Natural killer cell (primary cell): ENCODE results near the gene DHX36. TPM values are rescaled to one million over a fixed set of nuclear protein-coding genes. Genes with fewer than 3 reads are reported as not detected.

Source experiments
- ATAC-seq, 3 donors: fragments of 150-1000 bp in 2 of 3; fragments of 200-7000 bp in 1 of 3; cut with Tn5 transposase; 1 replicate in 1 of 3; 2 replicates in 2 of 3; pipeline ENCODE4 v1.10.0; 2021; ENCODE audit warnings: mild to moderate bottlenecking in 2 of 3, moderate library complexity in 2 of 3
- DNase-seq, 2 donors: peaks; one replicate each; pipeline versions ENCODE4 v3.0.0 to v3.0.0-alpha.2; 2013 to 2021; ENCODE audit warnings: mixed read lengths in 1 of 2
- H3K27ac ChIP-seq: one replicate; pipeline ENCODE4 v1.5.1; 2013; ENCODE audit warnings: mild to moderate bottlenecking, low read length
- H3K27me3 ChIP-seq: one replicate; pipeline ENCODE4 v1.6.1; 2013; ENCODE audit warnings: low read length; ENCODE audit not compliant: control insufficient read depth, insufficient read depth
- H3K36me3 ChIP-seq: one replicate; pipeline ENCODE4 v1.6.1; 2013; ENCODE audit warnings: low read length; ENCODE audit not compliant: control insufficient read depth, insufficient read depth
- H3K4me1 ChIP-seq: one replicate; pipeline ENCODE4 v1.6.1; 2013; ENCODE audit warnings: low read length; ENCODE audit not compliant: control insufficient read depth, insufficient read depth
- H3K4me3 ChIP-seq: one replicate; pipeline ENCODE4 v1.5.1; 2013; ENCODE audit warnings: low read length
- H3K9me3 ChIP-seq: one replicate; pipeline ENCODE4 v1.6.1; 2013; ENCODE audit warnings: low read length; ENCODE audit not compliant: control insufficient read depth, insufficient read depth
- H3K27ac Mint-ChIP-seq, 2 donors: one replicate each; pipeline ENCODE4 v1.8.0; 2022; ENCODE audit warnings: mild to moderate bottlenecking in 2 of 2, mixed read lengths in 2 of 2, moderate library complexity in 1 of 2
- H3K27me3 Mint-ChIP-seq, 2 donors: one replicate each; pipeline ENCODE4 v1.8.0; 2022; ENCODE audit warnings: low read depth in 2 of 2, mixed read lengths in 2 of 2
- H3K36me3 Mint-ChIP-seq: one replicate; pipeline ENCODE4 v1.8.0; 2022; ENCODE audit warnings: mixed read lengths
- H3K4me1 Mint-ChIP-seq, 2 donors: one replicate each; pipeline ENCODE4 v1.8.0; 2022; ENCODE audit warnings: mixed read lengths in 2 of 2
- H3K4me3 Mint-ChIP-seq: one replicate; pipeline ENCODE4 v1.8.0; 2022; ENCODE audit warnings: mild to moderate bottlenecking, moderate library complexity, mixed read lengths
- H3K9me3 Mint-ChIP-seq, 2 donors: one replicate each; pipeline ENCODE4 v1.8.0; 2022; ENCODE audit warnings: mixed read lengths in 2 of 2
- CTCF ChIP-seq: fragments of 200-600 bp; IDR thresholded peaks from one replicate; pipeline ENCODE4 v1.8.0; 2022; ENCODE audit warnings: antibody characterized with exemption
- WGBS: methylation state at CpG from one replicate; pipeline ENCODE4 v1.1.7; 2013; ENCODE audit warnings: missing lambda C conversion rate; ENCODE audit not compliant: insufficient coverage; 5-methylcytosine and 5-hydroxymethylcytosine counted together
- intact Hi-C: fragments of 100-400 bp; cut with micrococcal nuclease; formaldehyde crosslinking; loops from one replicate; pipeline ENCODE4 v1.14.2; 2022
- total RNA-seq, 4 donors: library from RNA; stranded (reverse); fragments of 120-200 nt in 1 of 4; gene quantifications; one replicate each; pipeline versions ENCODE4 v1.2.3 to v1.2.4, GENCODE V29; 2013 to 2022

The DHX36 gene
- total RNA-seq, 3 donors from 2014 or later (not counting 1 experiment from before 2014, with no cell fraction given) = 97.3 to 111 (median 102) TPM

GRCh38 chr3:154240235-154240634 is 84.1 kb downstream of the DHX36 start:
- Histone ChIP-seq H3K36me3 (no peaks in the 10 kb centered on the region), H3K4me3 (no peak overlapping the region), H3K9me3 (no peaks in the 10 kb centered on the region), H3K4me1 (no peaks in the 10 kb centered on the region), H3K27ac (no peak overlapping the region), H3K27me3 (no peaks in the 10 kb centered on the region)
- H3K36me3 Mint-ChIP-seq = no peaks in the 10 kb centered on the region
- no peak overlapping the region for H3K4me3 Mint-ChIP-seq
- ATAC-seq (no peak), DNase-seq (no peak)
- H3K27me3 Mint-ChIP-seq = peaks cover 0 to 4% of the 10 kb centered on the region in 2 donors
- H3K4me1 Mint-ChIP-seq = no peaks in the 10 kb centered on the region
- WGBS = 96% methylated on average over 6 of the region's 6 CpGs
- H3K9me3 Mint-ChIP-seq = peaks cover 0 to 2% of the 10 kb centered on the region in 2 donors
- intact Hi-C loops = no loop called here
- no peak overlapping the region for H3K27ac Mint-ChIP-seq
- no peak for TF ChIP-seq CTCF

- H3K27ac Mint-ChIP-seq = no peak overlapping the region
- H3K9me3 Mint-ChIP-seq = peaks cover 0 to 2% of the 10 kb centered on the region in 2 donors
- peaks cover 0 to 7% of the 10 kb centered on the region in 2 donors for H3K27me3 Mint-ChIP-seq
- Histone ChIP-seq H3K27ac (no peak overlapping the region), H3K4me1 (no peaks in the 10 kb centered on the region), H3K9me3 (no peaks in the 10 kb centered on the region), H3K4me3 (no peak overlapping the region), H3K36me3 (no peaks in the 10 kb centered on the region), H3K27me3 (no peaks in the 10 kb centered on the region)
- intact Hi-C loops = no loop called here
- no peaks in the 10 kb centered on the region for H3K36me3 Mint-ChIP-seq
- no peak overlapping the region for H3K4me3 Mint-ChIP-seq
- no peak for TF ChIP-seq CTCF
- no peak for ATAC-seq
- no peaks in the 10 kb centered on the region for H3K4me1 Mint-ChIP-seq
- 87% methylated on average over 1 of the region's 3 CpGs for WGBS
- DNase-seq = no peak
These were observed 88.0 kb downstream of the DHX36 start for GRCh38 chr3:154236331-154236730.

- Histone ChIP-seq H3K4me1 (no peaks in the 10 kb centered on the region), H3K27ac (no peak overlapping the region), H3K9me3 (no peaks in the 10 kb centered on the region), H3K36me3 (no peaks in the 10 kb centered on the region), H3K4me3 (no peak overlapping the region), H3K27me3 (peaks cover 2% of the 10 kb centered on the region)
- Mint-ChIP-seq H3K27me3 (peaks cover 0 to 7% of the 10 kb centered on the region in 2 donors), H3K9me3 (peaks cover 0 to 2% of the 10 kb centered on the region in 2 donors), H3K36me3 (no peaks in the 10 kb centered on the region), H3K27ac (no peak overlapping the region), H3K4me3 (no peak overlapping the region), H3K4me1 (no peaks in the 10 kb centered on the region)
- intact Hi-C loops = no loop called here
- ATAC-seq (no peak), DNase-seq (no peak)
- WGBS = 90% methylated on average over 1 of the region's 1 CpG
- no peak for TF ChIP-seq CTCF
These were observed 89.0 kb downstream of the DHX36 start for GRCh38 chr3:154235330-154235729.

GRCh38 chr3:154229217-154229590 is 95.1 kb downstream of the DHX36 start:
- ATAC-seq (no peak), DNase-seq (no peak)
- WGBS = 91% methylated on average over 2 of the region's 2 CpGs
- Histone ChIP-seq H3K4me1 (no peaks in the 10 kb centered on the region), H3K36me3 (no peaks in the 10 kb centered on the region), H3K9me3 (no peaks in the 10 kb centered on the region), H3K27ac (no peak overlapping the region), H3K27me3 (peaks cover 2% of the 10 kb centered on the region), H3K4me3 (no peak overlapping the region)
- Mint-ChIP-seq H3K4me3 (no peak overlapping the region), H3K36me3 (no peaks in the 10 kb centered on the region), H3K27ac (no peak overlapping the region), H3K27me3 (peaks cover 0 to 2% of the 10 kb centered on the region in 2 donors), H3K4me1 (no peaks in the 10 kb centered on the region), H3K9me3 (no peaks in the 10 kb centered on the region)
- intact Hi-C loops = no loop called here
- no peak for TF ChIP-seq CTCF
